IPS-15b (cell line): ENCODE results near the gene FMN1.

Experiments used
- H3K27me3 ChIP-seq: one replicate; pipeline ENCODE4 v1.6.1; 2013; ENCODE audit warnings: low read length; ENCODE audit not compliant: control insufficient read depth, insufficient read depth
- H3K36me3 ChIP-seq: one replicate; pipeline ENCODE4 v1.6.1; 2013; ENCODE audit warnings: low read length; ENCODE audit not compliant: control insufficient read depth, insufficient read depth
- H3K4me1 ChIP-seq: one replicate; pipeline ENCODE4 v1.6.1; 2013; ENCODE audit warnings: mild to moderate bottlenecking, low read length; ENCODE audit not compliant: control insufficient read depth, insufficient read depth
- H3K4me3 ChIP-seq: one replicate; pipeline ENCODE4 v1.5.1; 2013; ENCODE audit warnings: low read depth, low read length
- H3K9ac ChIP-seq: one replicate; pipeline ENCODE4 v1.6.1; 2013; ENCODE audit warnings: low read depth, mild to moderate bottlenecking, low read length
- H3K9me3 ChIP-seq: one replicate; pipeline ENCODE4 v1.6.1; 2013; ENCODE audit warnings: mild to moderate bottlenecking, low read length; ENCODE audit not compliant: control insufficient read depth, insufficient read depth

Gene FMN1

GRCh38 chr15:32757426-32757825, 437.1 kb downstream of the FMN1 start:
- Histone ChIP-seq H3K9ac (no peak overlapping the region), H3K4me3 (no peak overlapping the region), H3K9me3 (no peaks in the 10 kb centered on the region), H3K27me3 (no peaks in the 10 kb centered on the region), H3K4me1 (no peaks in the 10 kb centered on the region), H3K36me3 (no peaks in the 10 kb centered on the region)

- Histone ChIP-seq H3K27me3 (no peaks in the 10 kb centered on the region), H3K36me3 (no peaks in the 10 kb centered on the region), H3K4me3 (no peak overlapping the region), H3K9me3 (no peaks in the 10 kb centered on the region), H3K9ac (no peak overlapping the region), H3K4me1 (peaks cover 3% of the 10 kb centered on the region)
These were observed 443.5 kb downstream of the FMN1 start for GRCh38 chr15:32750979-32751378.

- no peaks in the 10 kb centered on the region for H3K27me3 ChIP-seq
- no peak overlapping the region for H3K4me3 ChIP-seq
- H3K9ac ChIP-seq, result no peak overlapping the region
- peaks cover 3% of the 10 kb centered on the region for H3K4me1 ChIP-seq
- H3K9me3 ChIP-seq, result no peaks in the 10 kb centered on the region
- no peaks in the 10 kb centered on the region for H3K36me3 ChIP-seq
These were observed 446.6 kb downstream of the FMN1 start for GRCh38 chr15:32747921-32748342.

- Histone ChIP-seq H3K36me3 (no peaks in the 10 kb centered on the region), H3K9me3 (no peaks in the 10 kb centered on the region), H3K4me3 (no peak overlapping the region), H3K9ac (no peak overlapping the region), H3K4me1 (peaks cover 3% of the 10 kb centered on the region), H3K27me3 (no peaks in the 10 kb centered on the region)
These were observed 448.2 kb downstream of the FMN1 start for GRCh38 chr15:32746116-32746857.

GRCh38 chr15:32743411-32744140, 450.9 kb downstream of the FMN1 start:
- no peaks in the 10 kb centered on the region for H3K36me3 ChIP-seq
- no peak overlapping the region for H3K4me3 ChIP-seq
- peaks cover 3% of the 10 kb centered on the region for H3K4me1 ChIP-seq

GRCh38 chr15:32739522-32740063, 454.9 kb downstream of the FMN1 start:
- Histone ChIP-seq H3K4me3 (no peak overlapping the region), H3K4me1 (no peaks in the 10 kb centered on the region), H3K9me3 (no peaks in the 10 kb centered on the region), H3K27me3 (peaks cover 2% of the 10 kb centered on the region), H3K9ac (no peak overlapping the region), H3K36me3 (no peaks in the 10 kb centered on the region)

More at GRCh38 chr15:32743411-32744140, 450.9 kb downstream of the FMN1 start:
- Histone ChIP-seq H3K9me3 (no peaks in the 10 kb centered on the region), H3K27me3 (no peaks in the 10 kb centered on the region), H3K9ac (no peak overlapping the region)

- H3K9me3 ChIP-seq, result no peaks in the 10 kb centered on the region
- no peak overlapping the region for H3K4me3 ChIP-seq
- peaks cover 2% of the 10 kb centered on the region for H3K27me3 ChIP-seq
- H3K4me1 ChIP-seq, result no peaks in the 10 kb centered on the region
- H3K36me3 ChIP-seq, result no peaks in the 10 kb centered on the region
- H3K9ac ChIP-seq, result no peak overlapping the region
These were observed 455.8 kb downstream of the FMN1 start for GRCh38 chr15:32738666-32739065.

- no peaks in the 10 kb centered on the region for H3K36me3 ChIP-seq
- no peaks in the 10 kb centered on the region for H3K9me3 ChIP-seq
- no peak overlapping the region for H3K4me3 ChIP-seq
- H3K4me1 ChIP-seq, result no peaks in the 10 kb centered on the region
- no peak overlapping the region for H3K9ac ChIP-seq
- peaks cover 4% of the 10 kb centered on the region for H3K27me3 ChIP-seq
These were observed 457.2 kb downstream of the FMN1 start for GRCh38 chr15:32737304-32737703.

- Histone ChIP-seq H3K27me3 (peaks cover 9% of the 10 kb centered on the region), H3K9ac (no peak overlapping the region), H3K9me3 (no peaks in the 10 kb centered on the region), H3K36me3 (no peaks in the 10 kb centered on the region), H3K4me1 (no peaks in the 10 kb centered on the region), H3K4me3 (no peak overlapping the region)
These were observed 457.8 kb downstream of the FMN1 start for GRCh38 chr15:32736701-32737061.

- Histone ChIP-seq H3K27me3 (peaks cover 14% of the 10 kb centered on the region), H3K9me3 (no peaks in the 10 kb centered on the region), H3K4me3 (no peak overlapping the region), H3K36me3 (no peaks in the 10 kb centered on the region), H3K4me1 (peaks cover 1% of the 10 kb centered on the region), H3K9ac (no peak overlapping the region)
These were observed 458.4 kb downstream of the FMN1 start for GRCh38 chr15:32735989-32736700.

GRCh38 chr15:32733281-32733680, 461.2 kb downstream of the FMN1 start:
- Histone ChIP-seq H3K4me1 (peaks cover 9% of the 10 kb centered on the region), H3K9me3 (no peaks in the 10 kb centered on the region), H3K36me3 (no peaks in the 10 kb centered on the region), H3K4me3 (no peak overlapping the region), H3K9ac (no peak overlapping the region), H3K27me3 (peaks cover 17% of the 10 kb centered on the region)
